MM.1S (cell line): ENCODE data around the gene SLC4A8.

Experiments
- CTCF ChIP-seq: fragments of 300-600 bp; sonication (generic); IDR thresholded peaks from 2 replicates; pipeline ENCODE4 v1.5.1; 2016; ENCODE audit warnings: antibody characterized with exemption, low read length, mixed read lengths
- EZH2 ChIP-seq: fragments of 300-600 bp; sonication (generic); optimal IDR thresholded peaks from 2 replicates; pipeline ENCODE3; 2017; ENCODE audit warnings: low read depth, mild to moderate bottlenecking, antibody characterized with exemption, low read length, mixed read lengths
- EZH2phosphoT487 ChIP-seq: fragments of 300-600 bp; sonication (generic); IDR thresholded peaks from 2 replicates; pipeline ENCODE4 v1.6.1; 2018; ENCODE audit warnings: antibody characterized with exemption, low read length

DNA sequence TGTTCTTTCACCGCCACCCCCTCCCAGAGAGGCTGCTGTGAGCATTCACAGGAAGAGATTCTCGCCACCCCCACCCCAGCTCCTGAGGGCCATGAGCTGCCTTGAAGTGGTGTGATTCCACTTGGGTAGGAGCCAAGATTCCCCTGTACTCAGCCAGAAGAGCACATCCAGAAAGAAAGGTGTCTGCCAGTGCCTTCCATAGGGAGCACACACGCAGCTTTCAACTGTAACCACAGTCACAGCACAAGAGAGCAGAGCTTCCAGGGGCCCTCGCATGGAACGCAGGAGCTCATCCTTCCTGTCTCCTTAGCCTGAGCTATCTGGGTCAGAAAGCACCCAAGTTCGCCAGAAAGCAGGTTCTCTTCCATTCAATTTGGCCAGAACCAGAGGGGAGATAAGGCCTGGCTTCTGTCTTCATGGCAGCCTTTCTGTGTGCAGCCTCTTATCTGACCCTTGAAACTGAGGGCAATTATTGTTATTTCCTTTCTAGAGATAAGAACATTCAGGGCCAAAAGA is 99.8 kb downstream of the SLC4A8 start:
- no peak for TF ChIP-seq CTCF
- no peak for TF ChIP-seq EZH2
- TF ChIP-seq EZH2phosphoT487: no peak
